COLO829 (cell line): ENCODE data around the gene ETV3L.

Experiments used
- DNase-seq: peaks from one replicate; pipeline ENCODE4 v3.0.0; 2012; ENCODE audit warnings: low spot score

ETV3L gene

DNA sequence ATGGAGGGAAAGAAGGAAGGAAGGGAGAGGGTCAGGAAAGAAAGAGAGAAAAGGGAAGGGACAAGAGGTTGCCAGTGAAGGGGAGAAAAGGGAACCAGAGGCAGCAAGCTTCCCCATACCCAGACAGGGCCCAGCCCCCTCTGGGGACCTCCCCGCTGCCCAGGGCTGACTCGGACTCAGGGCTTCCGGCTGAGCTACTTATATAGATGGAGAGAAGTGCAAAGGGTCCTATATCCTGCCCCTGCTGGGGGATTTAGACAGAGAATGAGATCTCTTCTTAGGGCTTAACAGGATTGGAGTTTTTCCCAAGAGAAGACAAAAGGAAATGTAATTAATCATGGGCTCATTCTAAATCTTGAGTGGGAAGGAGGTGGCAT, at the start of gene ETV3L:
ETV3L (minus strand) TSS at position 176 of the 377 bp plus-strand sequence. CDS start 285 bp downstream, outside the sequence.
- no peak for DNase-seq

DNA sequence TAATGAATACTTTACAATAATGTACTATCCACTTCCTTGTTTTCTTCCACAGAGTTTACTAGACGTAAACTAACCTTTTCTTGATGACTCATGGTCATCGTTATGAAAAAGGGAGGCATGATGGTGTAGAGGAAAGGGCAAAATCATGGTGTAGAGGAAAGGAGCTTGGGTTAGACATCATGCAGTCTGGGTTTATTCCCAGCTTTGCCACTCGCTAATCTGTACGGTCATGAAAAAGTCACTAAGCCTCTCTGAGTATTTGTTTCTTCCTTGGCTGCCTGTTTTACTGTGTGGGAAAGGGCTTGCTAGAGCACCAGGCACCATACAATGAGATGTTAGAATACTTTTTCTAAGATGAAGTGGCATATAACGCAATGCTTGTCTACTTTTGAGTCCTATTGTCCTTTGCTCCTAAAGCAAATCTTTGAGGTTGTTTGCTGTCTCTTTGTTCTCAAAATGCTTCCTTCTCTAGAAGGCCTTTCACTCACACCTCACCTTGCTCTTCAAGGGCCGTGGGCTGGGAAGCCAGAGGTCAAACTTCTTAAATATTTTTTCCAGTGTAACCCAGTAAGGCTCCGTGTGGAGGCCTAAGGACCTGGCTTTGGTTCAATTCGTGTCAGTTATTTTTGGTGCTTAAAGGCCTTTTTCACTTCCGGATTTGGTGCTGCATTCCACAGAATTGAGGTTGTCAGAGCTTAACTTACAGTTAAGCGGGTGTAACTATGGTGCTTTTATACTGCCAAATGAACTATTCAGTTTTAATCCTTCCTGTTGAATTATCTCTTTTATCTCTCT, 48.5 kb upstream of the ETV3L start:
- DNase-seq = peak; percentile 66

DNA sequence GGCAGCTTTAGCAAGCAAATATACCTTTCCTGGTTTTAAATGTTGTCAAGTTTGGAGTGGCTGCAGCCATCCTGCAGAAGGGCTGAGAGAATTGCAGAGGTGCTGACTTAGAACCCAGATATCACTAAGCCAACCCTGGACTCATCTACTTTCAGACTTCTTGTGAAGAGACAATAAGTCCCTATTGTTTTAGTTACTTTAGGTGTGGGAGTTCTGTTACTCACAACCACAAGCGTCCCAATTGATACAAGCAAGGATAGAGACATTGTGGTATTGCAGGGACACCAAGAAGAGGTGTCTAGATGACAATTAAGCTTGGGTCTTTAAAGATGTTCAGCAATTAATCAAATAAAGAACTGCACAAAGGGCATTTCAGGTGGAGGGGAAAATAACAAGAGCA, 47.4 kb upstream of the ETV3L start:
- DNase-seq = no peak

DNA sequence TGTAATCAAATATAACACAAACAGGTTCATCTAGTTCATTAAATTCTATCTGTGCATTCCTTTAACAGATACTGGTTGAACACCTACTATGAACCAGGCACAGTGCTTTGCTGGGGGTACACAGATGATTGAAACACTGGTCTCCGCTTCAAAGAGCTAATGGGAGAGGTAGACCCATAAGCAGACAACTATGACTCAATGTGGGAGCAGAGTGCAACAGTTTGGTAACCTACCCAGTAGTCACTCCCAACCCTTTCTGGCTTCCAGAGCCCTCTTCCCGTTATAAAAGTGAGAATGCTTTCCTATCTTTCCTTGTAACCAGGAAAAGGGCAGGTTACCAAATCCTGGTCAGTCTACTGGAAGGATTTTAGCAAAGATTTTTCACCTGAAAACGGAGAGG, 46.6 kb upstream of the ETV3L start:
- DNase-seq = no peak

DNA sequence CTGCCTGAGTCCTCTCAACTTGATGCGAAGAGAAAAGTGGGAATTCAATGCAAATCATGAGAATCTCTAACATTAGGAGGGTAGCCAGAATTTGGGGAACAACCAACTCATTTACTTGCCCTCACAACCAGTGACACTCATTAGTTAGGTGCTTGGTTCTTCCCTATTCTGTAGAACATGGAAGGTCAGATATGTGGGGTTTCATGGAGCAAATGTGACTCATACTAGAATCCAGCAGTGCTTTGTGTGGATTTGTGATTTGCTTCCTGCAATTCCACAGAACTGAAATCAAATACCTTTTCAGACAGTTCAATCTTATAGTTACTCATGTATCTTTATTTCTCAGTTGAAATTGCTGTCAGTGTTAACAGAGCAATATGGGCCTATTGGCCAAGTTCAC, 45.5 kb upstream of the ETV3L start:
- DNase-seq = no peak

DNA sequence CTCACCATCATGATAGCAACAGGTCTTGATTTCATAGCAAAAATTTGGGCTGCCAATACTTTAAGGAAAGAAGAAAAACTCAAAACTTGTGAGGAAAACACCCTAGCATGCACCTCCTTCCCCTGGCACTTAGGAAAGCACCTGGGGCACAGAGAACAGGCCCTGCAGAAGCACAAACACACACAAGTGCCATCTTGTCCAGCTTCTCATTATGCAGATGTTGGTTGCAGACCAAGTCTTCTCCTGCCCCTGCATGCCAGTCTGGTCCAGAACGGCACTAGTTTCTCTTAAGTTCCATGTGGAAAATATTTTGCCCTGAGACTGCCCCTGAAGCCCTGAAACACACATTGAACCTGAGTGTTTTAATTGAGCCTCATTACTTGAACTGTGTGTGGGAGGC, 44.9 kb upstream of the ETV3L start:
- DNase-seq = no peak

DNA sequence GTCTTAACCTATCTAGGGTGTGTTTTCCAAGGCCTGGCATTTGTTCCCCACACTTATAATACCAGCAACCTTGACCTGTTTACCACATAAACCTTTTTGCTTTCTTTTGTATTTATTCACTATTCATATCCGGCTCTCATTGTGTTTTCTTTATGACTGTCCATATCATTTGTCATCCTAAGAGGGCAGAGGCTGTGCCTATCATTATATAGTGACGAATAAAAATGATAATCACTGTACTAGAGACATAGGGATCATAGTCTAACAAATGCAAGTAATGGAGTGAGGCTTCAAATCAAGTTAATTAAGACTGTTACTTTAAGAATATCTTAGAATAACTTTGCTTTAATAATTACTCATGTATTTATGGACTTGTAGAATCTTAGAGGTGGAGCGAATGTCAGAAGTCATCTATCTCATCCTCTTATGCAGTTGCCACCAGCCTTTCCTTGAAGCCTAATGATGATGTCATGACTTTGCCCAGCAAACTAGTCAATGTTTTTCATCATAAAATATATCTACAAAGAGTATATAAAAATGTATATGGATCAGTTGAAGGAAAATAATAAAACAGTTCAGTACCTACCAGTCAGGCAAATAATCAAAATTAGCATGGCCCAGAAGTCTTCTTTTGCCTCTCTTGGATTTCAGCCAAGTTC, 43.3 kb upstream of the ETV3L start:
- DNase-seq = no peak

DNA sequence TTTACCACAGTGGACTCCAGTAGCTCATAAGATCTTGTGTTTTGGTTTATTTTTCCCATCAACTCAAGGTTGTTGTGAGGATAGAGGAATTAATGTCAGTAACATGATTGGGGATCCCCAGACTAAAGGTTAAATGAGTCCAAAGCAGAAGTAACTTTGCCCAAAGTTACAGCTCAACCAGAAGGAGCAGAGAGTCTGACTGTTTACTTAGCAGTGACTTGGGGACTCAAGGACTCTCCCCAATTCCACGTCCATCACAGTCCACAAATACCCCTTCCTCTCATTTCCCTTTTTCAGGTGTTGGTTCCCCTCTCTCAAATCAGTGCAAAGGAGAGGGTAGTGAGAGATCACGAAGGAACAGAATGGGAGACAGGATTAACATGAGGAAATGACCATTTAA, 42.6 kb upstream of the ETV3L start:
- DNase-seq = no peak

DNA sequence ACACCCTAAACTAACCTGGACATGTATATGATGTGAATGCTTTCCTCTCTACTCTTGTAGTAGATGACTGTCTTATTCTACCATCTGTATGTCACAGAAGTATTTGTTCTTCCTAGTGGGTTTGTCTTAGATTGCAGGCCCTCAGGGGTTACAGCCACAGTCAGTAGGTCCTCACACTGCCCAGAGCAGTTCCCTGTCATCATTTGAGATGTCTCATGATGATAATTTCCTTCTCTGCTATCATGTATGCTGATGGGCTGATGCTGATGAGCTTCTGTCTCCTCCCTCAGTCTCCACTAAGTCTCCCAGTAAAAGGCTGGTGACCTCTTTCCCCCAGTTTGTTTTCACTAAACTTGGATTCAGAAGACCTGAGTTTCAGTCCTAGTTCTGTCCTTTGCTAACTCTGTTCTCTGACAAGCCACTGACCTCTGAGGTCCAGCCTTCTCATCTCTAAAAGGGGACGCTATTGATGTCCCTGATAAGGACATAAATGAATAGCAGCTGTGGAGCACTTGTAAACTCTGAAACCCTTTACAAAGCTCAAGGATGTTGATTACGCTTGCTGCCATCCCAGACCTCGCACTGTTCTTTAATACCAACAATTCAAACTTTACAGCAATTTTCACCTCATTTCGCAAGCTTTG, 41.7 kb upstream of the ETV3L start:
- DNase-seq = no peak

DNA sequence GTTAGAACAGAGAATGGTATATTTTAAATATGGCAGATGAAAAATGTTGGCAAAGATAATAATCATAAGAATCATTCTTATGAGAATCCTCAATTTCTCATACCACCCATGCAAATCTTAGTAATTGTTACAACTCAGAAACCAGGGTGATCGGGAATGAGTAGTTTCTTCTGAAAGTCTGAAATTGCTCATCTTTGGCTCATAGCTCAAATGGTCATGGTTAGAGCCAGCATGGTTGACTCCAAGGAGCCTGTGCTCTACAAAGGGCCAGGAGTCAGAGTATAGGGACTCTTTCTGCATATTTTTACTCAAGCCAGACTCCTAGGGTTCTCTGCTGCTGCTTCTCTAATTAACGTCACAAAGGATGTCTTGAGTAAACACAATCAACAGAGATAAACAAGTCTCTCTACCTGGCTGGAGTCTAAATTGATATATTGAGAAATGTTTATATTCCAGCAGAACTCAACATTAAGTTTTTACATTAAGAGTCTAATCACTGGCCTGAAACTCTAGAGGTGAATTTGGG, 40.5 kb upstream of the ETV3L start:
- DNase-seq = no peak

DNA sequence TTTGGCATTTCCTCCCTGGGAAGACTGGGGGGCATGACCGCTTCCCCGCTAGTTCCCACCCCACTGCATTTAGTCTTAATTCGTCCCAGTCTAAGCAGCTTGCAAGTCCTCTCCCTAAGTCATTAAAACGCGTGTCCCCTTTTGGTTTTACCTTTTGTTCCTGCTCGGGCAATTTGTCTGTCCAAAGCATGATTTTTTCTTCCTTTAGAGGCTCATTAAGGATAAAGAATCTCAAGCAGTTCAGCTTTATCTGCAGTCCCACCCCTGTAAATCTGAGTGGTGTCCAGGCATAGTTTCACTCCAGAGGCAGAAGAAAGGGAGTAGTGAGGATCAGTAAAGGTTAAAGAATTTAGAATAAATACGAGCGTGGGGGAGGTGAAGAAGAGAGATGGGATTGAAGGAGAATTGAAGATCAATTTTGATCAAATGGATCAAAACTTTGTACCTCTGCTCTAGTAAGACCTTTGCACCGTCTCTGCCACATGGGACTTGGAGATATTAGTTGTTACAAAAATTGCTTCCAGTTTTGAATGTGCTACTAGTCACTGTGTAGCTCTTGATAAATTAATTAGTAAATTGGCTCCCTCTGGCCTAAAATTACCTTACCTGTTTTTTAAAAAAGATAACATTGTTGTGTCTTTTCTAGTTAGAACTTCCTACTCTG, 39.6 kb upstream of the ETV3L start:
- DNase-seq = no peak

DNA sequence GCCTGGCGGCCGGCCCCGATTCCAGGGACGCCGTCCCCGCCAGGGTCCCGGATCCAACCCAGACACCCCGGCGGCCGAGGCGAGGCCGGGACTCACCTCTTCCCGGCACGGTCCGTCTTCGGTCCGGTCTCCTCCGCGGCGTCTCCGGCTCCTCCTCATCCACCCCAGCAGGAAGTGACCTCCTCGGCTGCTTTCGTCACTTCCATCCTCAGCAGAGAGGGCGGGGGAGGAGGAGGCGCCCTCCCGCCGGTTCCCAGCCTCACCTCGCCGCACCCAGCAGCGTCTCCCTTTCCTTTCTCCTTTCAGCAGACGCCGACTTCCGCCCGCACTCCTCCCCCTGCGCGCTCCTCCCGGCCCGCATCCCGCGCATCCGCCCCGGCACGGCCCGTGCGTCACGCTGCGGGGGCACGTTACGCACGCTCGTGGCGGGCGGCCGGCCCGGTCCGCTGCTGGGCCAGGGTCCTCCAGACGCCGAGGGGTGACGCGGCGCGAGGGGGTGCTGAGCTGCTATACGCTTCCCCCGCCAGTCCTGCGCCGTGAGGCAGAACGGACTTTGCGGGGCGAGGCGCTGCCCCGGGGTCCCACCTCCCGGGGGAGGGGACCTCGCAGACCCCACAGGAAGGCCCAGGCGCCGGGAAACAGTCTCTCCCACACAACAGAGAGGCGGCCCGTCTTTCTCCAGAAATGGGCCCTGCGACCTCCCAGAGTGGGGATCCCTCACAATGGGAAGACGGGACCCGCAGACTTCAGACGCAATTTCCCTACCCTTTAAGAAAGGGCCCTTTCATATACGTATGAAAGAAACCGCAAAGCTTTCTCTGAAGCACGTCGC, 38.8 kb upstream of the ETV3L start, which contains the start of gene ETV3:
ETV3 (minus strand) TSS at position 176 of the 832 bp plus-strand sequence. CDS start 2,043 bp downstream, outside the sequence.
- peak; percentile 96 for DNase-seq

DNA sequence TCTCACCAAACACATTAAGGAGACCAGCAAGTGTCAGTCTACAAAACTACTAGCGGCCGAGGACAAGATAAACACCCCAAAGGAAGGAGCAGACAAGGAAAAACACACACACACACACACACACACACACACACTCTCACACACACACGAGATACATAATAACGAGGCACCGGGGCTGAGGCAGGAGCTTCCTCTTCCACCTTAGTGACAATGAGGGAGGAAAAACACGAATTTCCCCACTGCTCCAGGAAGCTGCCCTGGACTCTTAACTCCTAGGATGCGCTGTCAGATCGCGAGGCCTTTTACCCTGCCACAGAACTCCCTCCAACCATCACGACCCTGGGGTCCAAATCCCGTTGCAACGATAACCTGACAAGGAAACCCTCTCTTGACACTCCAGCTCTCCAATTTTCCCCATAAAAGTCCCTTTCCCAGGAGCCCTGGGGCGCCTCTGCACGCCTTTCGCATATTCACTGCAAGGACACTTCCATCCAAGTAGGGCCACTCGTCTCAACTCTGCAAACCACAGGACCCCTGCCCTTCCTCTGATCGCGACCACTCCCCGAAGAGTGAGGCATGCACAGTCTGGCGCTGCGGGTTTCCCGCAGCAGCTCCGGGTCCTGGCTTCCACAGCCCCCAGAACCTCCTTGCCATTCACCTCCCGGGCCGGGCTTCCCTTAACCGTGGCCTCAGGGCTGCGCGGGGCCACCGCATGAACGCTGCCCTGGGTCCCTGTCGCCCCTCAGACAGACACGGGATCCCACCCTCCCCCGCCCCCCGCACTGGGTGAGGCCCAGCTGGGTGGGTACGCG, 38.0 kb upstream of the ETV3L start:
- no peak for DNase-seq

DNA sequence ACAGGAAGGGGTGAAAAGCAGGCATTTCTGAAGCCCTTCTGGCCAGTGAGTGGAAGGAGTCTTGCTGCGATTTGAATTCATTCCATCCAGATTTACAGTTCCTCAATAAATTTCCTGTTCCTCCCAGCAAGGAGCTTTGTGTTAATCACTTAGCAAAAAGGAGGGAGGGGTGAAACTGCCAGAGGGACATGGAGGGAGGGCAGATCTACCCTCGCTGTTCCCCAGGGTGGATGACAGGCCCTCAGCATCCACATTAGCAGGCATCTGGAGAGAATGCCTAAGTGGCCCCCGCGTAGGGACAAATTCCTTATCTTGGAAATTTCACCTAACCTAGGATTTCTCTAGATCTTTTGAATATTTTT, 37.4 kb upstream of the ETV3L start:
- DNase-seq = no peak

DNA sequence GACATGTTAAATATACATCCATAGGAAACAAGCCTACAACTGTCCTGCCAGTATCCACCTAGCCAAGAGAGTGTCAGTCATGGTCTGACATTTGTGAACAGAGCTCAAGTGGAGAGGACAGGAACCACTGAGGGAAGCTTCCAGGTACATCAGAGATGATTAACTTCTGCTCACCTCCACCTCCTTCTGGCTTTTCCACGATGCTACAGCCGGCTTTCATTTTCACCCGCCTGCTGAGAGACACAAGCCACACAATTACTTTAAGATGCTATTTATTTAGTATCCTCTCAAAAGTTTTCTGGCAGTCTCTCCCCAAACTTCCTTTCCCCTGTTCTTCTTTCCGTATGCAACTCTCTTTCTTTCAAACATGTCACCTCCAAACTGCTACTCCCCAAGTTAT, 36.5 kb upstream of the ETV3L start:
- no peak for DNase-seq

DNA sequence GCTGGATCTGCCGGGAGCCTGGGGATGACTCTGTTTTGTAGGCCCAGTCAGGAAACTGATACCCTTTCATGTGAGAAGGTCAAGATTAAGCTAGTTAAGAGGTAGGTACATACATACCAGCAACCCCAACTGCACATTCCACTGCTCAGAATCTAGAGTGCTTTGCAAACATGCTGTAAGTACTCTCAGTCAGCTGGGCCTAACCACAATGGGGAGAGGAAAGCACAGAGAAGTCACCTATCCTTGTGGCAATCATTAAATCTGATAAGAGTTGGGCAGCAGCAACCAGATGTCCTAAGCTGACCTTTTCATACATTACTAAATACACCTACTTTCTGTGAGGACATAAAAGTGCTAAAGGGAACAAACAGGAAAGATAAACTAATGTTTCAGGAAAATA, 36.0 kb upstream of the ETV3L start:
- no peak for DNase-seq

DNA sequence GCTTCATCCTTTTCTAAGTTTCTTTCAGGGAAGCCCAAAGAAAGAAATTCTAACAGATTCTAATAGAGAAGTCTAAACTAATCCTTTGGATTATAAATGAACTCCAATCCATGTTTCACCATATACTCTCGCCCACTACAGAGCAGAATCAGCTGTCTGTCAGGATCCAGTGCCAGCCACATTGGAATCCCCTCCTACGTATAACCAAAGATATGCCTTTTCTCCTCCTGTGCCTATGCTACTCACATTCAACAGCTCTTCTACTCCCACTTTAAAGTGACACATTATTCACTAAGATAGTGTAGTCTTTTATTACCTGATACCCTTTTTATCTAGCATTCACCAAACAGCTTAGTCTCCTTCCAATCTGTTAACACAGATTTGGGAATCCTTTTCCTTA, 35.5 kb upstream of the ETV3L start:
- DNase-seq = no peak

DNA sequence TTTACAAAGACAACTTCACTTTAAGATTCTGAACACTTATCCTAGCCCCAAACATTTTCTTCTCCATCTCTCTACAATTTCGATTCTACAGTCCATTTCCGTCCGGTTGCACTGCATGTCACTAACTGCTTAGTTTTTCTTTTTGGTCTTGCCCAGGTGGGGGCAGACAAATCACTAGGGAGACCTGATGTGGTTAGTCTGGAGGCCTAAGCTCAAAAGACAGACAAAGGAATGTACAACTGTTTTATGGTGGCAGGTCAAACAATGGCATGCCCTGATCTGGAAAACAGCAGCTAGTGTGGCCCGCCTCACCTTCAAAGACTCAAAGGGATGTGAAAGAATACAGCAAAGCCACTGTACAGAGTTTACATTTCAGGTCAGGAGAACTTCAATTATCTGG, 34.8 kb upstream of the ETV3L start:
- DNase-seq = no peak

DNA sequence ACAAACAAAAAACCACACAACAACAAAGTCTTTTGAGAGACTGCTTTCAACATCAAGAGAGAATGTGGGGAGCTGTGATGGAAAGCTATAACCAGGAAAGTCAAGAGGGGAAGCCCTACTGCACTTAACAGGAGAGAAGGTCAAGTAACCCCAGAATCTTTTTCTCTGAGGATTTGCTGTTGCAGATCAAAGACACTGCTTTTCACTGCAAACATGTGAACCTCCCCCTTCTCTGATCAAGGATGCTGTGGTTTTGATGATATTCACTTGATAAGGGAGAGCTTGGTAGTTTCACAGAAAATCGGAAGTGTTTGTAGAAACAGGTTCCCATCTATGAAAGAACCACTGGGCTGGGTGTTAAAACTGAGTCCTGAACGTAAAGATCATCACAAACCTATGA, 33.8 kb upstream of the ETV3L start:
- DNase-seq = no peak

DNA sequence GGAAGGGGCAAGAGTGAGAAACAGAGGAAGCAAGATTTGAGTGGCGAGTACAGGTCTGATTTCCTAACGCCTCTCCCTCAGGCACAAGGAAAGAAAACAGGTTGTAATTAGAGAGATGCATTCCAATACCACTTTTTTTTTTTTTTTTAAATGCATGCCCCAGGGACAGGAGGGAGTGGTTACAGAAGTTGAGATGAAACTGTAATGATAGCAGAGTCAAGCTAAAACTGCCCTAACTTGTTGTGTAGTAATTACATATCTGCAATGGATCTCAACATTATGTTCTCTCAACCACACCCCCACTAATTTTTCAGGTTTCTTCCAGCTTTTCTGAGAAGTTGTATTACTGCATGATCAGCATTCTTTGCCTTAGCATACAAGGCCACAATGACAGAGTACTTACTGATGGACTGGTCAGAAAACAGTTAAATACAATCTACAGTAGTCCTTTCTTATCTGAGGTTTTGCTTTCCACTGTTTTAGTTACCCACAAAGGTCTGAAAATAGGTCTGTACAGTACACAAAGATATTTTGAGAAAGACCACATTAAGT, 33.1 kb upstream of the ETV3L start:
- no peak for DNase-seq
